HG03108 (cell line): ENCODE measurements around the gene VGLL4.
"Not testable (repeated sequence)": the region's sequence is repeated elsewhere in the genome, so short reads cannot be mapped to it uniquely, and the experiment has no call there.

Experiments used
- ATAC-seq: cut with Tn5 transposase; IDR thresholded peaks from one replicate; pipeline ENCODE4 v1.9.1; 2021; ENCODE audit warnings: moderate library complexity; ENCODE audit not compliant: unreplicated experiment

Gene VGLL4

GRCh38 chr3:11536132-11536935, 107.4 kb downstream of the VGLL4 start:
- ATAC-seq: no peak

- ATAC-seq: no peak
Measured at GRCh38 chr3:11535243-11535960, 108.3 kb downstream of the VGLL4 start.

DNA sequence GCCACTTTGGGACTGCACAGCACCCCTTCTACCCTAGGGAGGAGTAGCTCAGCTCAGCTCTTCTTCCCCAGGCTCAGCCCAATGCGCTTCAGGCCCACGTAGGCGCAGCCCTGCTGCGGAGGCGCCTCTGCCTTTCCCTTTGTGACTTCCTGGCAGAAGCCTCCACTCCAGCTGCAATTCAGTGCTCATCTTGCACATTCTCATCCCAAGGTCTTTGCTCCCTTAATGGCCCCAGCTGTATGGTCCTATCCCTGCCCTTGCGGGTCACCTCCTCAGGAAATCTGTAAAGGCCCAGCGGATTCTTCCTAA, 109.0 kb downstream of the VGLL4 start:
- no peak for ATAC-seq

DNA sequence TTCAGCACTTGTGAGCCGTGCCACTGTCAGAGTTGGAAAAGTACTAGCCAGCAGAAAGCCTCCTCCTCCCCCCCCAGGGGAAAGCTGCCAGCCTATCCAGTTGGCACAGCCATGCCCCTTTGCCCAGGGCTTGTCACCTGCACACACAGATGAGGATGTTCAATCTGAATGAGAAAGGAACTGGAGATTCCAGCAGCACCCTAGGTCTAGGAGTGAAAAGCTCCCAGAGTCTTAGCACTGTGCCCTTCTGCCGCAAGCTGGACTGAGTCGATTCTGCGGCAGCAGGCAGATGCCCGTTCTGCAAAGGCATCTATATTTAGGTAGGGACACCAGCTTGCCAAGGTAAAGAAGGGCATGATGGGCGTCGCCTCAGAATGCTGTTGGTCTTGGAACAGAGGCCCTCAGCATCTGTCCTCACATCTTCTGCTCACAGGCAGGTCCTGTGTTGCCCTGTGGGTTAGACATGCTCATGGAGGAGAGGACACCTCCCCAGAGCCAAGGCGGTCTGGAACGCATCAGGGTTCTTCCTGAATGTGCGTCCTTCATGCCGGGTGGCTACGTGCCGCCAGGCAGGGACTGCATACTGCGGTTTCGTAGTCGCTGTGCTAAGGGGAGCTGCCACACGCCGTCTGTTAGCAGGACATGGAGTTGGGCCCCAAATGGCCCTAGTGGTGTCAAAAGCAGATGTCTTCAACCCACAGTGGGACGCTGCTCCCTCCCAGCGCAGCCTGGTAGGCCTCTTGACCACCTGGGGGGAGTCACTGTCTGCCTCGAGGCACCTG, 109.5 kb downstream of the VGLL4 start:
- no peak for ATAC-seq

DNA sequence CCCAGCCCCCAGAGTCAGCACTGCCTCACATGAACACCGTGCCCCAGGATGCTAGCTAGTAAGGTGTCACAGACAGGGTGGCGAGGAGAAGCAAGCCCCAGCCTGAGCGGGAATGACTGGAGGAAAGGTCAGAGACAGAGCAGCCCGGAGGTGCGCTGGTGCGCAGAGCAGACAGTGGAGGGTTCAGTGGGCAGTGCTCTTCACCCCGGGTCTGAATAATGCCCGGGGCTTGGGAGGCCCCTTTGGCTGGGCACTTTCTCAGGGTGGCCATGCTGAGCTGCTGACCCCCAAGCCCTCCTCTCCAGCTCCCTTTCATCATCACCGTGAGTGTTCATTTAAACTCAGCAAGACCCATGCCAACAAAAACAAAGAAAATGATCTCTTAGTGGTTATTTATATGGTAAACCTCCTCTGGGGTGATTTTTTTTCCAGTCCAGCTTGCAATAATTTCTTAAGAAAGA, 110.8 kb downstream of the VGLL4 start:
- no peak for ATAC-seq

- ATAC-seq: no peak
Measured at GRCh38 chr3:11530153-11530721, 113.5 kb downstream of the VGLL4 start.

GRCh38 chr3:11529281-11529680, 114.4 kb downstream of the VGLL4 start:
- ATAC-seq: no peak

- not testable (repeated sequence) for ATAC-seq
Measured at GRCh38 chr3:11526121-11526520, 117.6 kb downstream of the VGLL4 start.

DNA sequence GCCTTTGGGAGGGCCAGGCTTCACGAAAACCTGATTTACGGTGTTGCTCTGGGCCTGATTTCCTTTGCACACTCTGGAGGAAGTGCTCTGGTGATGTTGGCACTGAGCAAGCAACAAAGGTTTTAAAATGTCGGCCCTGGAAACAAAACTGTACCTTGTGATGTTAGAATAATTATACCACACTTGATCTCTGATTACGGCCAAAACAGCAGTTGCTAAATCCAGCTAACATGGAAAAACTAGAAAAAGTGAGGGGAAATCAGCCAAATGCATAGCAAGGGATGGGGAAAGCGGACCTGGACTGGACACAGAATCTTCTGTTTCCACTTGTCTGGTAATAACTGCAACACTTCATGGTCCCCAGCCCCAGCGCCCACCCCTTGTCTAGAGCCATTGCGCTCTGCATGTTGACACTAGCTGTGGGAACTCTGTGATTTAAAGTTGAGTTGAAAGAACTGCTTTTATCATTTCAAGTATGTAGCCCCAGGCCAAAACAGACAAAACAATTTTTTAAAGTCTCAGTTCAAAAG, 120.1 kb downstream of the VGLL4 start:
- no peak for ATAC-seq

DNA sequence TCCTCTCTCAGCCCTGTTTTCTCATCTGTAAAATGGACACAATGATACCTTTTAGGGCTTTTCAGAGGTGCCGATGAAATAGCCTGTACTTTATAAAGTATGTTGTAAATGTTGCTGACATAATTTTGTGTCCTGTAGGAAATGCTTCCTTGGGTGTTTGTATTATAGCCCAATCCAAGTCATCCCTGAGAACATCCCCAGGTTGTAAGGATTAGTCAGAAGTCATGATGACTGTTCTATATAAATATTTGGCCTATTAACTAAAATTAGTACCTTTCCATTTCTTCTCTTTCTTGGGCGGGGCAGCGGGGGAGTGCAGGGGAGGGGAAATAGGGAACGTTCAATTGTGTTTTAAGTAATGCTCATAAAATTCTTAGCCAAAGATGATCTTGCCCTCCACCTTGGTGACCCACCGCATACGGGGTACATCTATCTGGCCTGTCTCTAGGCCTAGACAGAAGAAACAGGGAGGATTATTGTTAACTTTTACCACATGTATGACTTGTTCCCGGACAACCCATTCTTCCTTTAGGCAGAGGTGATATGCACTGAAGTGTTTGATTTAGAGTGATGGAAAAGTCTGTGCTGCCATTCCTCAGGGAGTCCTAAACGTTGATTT, 120.7 kb downstream of the VGLL4 start:
- ATAC-seq: no peak

DNA sequence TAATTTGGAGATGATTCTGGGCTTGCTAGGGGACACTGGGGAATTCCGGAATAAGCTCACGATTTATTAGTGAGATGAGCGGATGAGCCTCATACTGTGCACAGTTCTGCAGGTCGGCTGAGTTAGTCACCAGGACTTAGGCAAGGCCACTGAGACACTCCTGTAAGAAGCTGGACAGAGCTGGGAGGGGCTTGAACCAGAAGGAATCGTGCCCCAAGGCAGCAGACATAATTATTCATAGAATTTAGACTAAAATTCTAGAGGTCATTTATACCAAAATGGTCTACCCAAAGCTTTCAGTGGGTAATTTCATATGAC, 121.4 kb downstream of the VGLL4 start:
- no peak for ATAC-seq

- ATAC-seq: no peak
Measured at GRCh38 chr3:11521167-11521566, 122.5 kb downstream of the VGLL4 start.

DNA sequence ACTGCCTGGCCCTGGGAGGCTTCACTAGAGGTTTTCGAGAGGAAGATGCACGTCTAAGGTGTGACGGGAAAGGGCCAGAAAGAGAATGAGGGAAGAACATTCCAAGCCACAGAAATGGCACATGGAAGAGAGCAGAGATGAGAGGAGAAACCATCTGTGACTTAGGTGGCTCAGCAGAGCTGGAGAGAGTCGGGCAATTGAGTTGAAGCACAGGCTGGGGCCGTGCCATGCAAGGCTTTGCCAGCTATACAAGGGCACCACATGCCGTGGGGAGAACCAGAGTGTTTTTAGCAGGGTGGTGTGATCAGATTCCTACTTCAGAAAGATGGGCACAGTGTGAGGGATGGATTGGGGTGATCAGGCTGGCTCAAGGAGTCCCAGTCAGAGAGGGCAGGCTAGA, 126.1 kb downstream of the VGLL4 start:
- no peak for ATAC-seq

DNA sequence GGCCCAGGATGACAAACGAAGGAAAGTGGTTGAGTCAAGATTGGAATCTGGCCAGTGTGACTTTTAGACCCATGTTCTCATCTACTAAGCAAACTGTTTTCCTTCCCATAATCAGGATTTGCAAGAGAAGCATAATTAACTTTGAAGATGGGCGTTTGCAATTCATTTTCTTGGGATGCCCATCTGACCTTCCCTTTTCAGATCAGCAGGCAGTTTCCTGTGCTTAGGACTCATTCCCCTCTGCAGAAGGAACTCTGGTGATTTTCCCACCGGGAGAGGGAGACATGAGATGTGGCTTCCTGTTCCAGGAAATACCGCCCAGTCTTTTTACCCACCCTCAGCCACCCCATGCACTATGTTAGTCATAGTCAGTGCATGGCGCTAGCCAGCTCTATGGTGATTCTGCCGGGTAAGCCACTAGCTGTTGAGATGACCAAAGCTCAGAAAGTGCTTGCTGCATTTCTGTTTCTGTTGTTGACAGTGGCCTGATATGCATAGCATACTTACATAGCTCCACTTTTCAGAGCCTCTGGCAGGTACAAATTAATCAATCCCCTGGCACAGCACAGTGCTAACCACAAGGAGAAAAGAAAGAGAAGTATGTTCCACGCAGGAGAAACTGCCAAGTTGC, 129.4 kb downstream of the VGLL4 start:
- no peak for ATAC-seq

GRCh38 chr3:11513817-11514135, 129.9 kb downstream of the VGLL4 start:
- no peak for ATAC-seq

DNA sequence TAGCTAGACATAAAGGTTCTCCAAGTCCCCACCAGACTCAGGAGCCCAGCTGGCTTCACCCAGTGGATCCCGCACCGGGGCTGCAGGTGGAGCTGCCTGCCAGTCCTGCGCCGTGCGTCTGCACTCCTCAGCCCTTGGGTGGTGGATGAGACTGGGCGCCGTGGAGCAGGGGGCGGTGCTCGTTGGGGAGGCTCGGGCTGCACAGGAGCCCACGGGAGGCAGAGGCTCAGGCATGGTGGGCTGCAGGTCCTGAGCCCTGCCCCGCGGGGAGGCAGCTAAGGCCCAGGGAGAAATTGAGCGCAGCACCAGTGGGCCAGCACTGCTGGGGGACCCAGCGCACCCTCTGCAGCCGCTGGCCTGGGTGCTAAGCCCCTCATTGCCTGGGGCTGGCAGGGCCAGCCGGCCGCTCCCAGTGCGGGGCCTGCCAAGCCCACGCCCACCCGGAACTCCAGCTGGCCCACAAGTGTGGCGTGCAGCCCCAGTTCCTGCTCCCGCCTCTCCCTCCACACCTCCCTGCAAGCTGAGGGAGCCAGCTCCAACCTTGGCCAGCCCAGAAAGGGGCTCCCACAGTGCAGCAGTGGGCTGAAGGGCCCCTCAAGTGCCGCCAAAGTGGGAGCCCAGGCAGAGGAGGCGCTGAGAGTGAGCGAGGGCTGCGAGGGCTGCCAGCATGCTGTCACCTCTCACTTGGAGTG, 130.4 kb downstream of the VGLL4 start:
- ATAC-seq: not testable (repeated sequence)

- not testable (repeated sequence) for ATAC-seq
Measured at GRCh38 chr3:11511606-11512005, 132.1 kb downstream of the VGLL4 start.

DNA sequence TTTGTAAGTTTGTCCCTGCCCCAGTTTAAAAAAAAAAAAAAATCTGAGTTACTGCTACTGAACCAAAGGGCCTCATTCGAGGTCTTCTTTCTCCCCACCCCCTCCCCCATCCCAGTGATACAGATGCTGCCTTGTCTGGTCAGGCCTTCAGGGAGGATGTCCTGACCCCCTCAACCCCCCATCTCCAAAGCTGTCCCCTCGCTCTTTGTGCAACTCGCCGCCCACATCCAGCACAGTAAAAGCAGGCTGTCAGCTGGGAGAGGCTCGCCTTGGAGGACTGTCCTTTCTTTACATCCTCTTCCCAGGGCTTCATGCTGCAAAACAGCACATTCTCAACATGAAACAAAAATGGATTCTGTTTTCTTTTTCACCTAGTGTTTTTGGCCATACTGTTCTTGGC, 133.4 kb downstream of the VGLL4 start:
- ATAC-seq: no peak

- no peak for ATAC-seq
Measured at GRCh38 chr3:11510001-11510340, 133.7 kb downstream of the VGLL4 start.
